Measurements from ENCODE around the gene TRIM65. TPM values are rescaled to one million over a fixed set of nuclear protein-coding genes. Genes with fewer than 3 reads are reported as not detected.

TRIM65 gene
- total and polyA plus RNA-seq, 2 of the 13 experiments (the other 11 are each of a cell fraction or from before 2014, with no cell fraction given): 10.3 to 22.4 TPM

DNA sequence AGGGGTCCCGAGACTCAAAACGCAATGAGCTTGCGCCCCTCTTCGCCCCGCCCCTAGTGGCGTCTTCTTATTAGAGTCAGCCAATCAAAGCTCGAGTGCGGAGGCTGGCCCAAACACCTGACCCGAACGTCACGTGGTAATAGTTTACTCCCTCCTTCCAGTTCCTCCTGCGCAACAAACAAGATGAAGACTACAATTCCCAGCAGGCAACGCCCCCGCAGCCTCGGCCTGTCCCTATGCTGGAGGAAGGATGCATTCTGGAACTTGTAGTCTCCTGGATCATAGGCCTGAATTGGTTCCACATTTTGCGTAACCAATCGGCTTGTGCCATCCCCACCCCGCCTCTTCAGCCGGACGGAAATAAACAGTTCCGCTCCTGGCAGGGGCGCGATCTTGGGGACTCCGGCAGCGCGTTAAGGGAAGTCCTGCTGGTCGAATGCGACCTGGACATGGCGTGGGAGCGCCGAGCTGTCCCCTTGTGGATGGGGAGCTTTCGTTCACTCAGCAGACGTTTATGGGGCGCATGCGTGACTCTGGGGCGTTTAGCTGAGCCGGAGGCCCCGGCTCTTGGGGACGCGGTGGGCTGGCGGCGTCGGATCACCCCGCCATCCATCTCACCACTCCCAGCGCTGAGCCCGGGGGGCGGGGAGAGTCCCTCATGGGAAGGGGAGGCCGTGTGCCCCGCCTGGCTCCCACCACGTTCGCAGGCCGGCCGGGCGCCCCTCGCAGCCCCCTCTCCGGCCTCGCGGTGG lies 41.3 kb downstream of the TRIM65 start, which contains the start of gene WBP2 (continued):
- TF ChIP-seq, protein P1, sequence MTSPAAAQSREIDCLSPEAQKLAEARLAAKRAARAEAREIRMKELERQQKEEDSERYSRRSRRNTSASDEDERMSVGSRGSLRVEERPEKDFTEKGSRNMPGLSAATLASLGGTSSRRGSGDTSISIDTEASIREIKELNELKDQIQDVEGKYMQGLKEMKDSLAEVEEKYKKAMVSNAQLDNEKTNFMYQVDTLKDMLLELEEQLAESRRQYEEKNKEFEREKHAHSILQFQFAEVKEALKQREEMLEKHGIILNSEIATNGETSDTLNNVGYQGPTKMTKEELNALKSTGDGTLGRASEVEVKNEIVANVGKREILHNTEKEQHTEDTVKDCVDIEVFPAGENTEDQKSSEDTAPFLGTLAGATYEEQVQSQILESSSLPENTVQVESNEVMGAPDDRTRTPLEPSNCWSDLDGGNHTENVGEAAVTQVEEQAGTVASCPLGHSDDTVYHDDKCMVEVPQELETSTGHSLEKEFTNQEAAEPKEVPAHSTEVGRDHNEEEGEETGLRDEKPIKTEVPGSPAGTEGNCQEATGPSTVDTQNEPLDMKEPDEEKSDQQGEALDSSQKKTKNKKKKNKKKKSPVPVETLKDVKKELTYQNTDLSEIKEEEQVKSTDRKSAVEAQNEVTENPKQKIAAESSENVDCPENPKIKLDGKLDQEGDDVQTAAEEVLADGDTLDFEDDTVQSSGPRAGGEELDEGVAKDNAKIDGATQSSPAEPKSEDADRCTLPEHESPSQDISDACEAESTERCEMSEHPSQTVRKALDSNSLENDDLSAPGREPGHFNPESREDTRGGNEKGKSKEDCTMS (CRISPR knock-in tag; conservative IDR thresholded peaks at IDR 0.05): no peak
- TF ChIP-seq ZNF235 (CRISPR knock-in tag; IDR thresholded peaks at IDR 0.05; ENCODE audit: borderline replicate concordance): no peak
- TF ChIP-seq SIX4 (CRISPR knock-in tag; IDR thresholded peaks at IDR 0.05): peak; percentile 60; the same call in 1 of the 2 replicates
- peak; percentile 25 for TF ChIP-seq HNRNPK (IDR thresholded peaks at IDR 0.05; ENCODE audit: low read depth, low read length, poor library complexity, severe bottlenecking)
- peak; percentile 86; the same call in 1 of the 2 replicates for TF ChIP-seq KDM5B (CRISPR knock-in tag; IDR thresholded peaks at IDR 0.05; ENCODE audit: borderline replicate concordance)
- TF ChIP-seq HOXA5 (CRISPR knock-in tag; IDR thresholded peaks at IDR 0.05): peak; percentile 90
- TF ChIP-seq, protein P2, sequence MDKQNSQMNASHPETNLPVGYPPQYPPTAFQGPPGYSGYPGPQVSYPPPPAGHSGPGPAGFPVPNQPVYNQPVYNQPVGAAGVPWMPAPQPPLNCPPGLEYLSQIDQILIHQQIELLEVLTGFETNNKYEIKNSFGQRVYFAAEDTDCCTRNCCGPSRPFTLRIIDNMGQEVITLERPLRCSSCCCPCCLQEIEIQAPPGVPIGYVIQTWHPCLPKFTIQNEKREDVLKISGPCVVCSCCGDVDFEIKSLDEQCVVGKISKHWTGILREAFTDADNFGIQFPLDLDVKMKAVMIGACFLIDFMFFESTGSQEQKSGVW (CRISPR knock-in tag; IDR thresholded peaks at IDR 0.05; ENCODE audit: borderline replicate concordance): no peak
- TF ChIP-seq ZBTB7B (CRISPR knock-in tag; IDR thresholded peaks at IDR 0.05): peak; percentile 99; the same call in 1 of the 2 replicates
- TF ChIP-seq RBFOX2 (IDR thresholded peaks at IDR 0.05; ENCODE audit: low read depth, low read length): peak; percentile 98
- TF ChIP-seq JUND (CRISPR knock-in tag; IDR thresholded peaks at IDR 0.05): 0 out of 2 replicates have a peak, but pooled peaks have one; percentile 26
- TF ChIP-seq, protein P3, sequence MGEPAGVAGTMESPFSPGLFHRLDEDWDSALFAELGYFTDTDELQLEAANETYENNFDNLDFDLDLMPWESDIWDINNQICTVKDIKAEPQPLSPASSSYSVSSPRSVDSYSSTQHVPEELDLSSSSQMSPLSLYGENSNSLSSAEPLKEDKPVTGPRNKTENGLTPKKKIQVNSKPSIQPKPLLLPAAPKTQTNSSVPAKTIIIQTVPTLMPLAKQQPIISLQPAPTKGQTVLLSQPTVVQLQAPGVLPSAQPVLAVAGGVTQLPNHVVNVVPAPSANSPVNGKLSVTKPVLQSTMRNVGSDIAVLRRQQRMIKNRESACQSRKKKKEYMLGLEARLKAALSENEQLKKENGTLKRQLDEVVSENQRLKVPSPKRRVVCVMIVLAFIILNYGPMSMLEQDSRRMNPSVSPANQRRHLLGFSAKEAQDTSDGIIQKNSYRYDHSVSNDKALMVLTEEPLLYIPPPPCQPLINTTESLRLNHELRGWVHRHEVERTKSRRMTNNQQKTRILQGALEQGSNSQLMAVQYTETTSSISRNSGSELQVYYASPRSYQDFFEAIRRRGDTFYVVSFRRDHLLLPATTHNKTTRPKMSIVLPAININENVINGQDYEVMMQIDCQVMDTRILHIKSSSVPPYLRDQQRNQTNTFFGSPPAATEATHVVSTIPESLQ (CRISPR knock-in tag; conservative IDR thresholded peaks at IDR 0.05): 0 out of 2 replicates have a peak, but pooled peaks have one; percentile 43
- peak; percentile 65 for TF ChIP-seq ZNF543 (CRISPR knock-in tag; IDR thresholded peaks at IDR 0.05)
- TF ChIP-seq ZFP41 (CRISPR knock-in tag; IDR thresholded peaks at IDR 0.05; ENCODE audit: borderline replicate concordance): no peak
- TF ChIP-seq FOXA1 (IDR thresholded peaks at IDR 0.05): no peak
- TF ChIP-seq FOXA1 (CRISPR knock-in tag; IDR thresholded peaks at IDR 0.05): peak; percentile 72
- peak; percentile 99 for TF ChIP-seq POLR2G (IDR thresholded peaks at IDR 0.05; ENCODE audit: low read depth, low read length)
- TF ChIP-seq FOXK1 (CRISPR knock-in tag; IDR thresholded peaks at IDR 0.05; ENCODE audit: borderline replicate concordance, low read depth): peak; percentile 98
- no peak for TF ChIP-seq RORA (CRISPR knock-in tag; IDR thresholded peaks at IDR 0.05)
- peak; percentile 78 for TF ChIP-seq FOXK2 (IDR thresholded peaks at IDR 0.05)
- no peak for TF ChIP-seq ZNF446 (CRISPR knock-in tag; IDR thresholded peaks at IDR 0.05)
- peak; percentile 93; the same call in 1 of the 2 replicates for TF ChIP-seq ZIK1 (CRISPR knock-in tag; IDR thresholded peaks at IDR 0.05; ENCODE audit: borderline replicate concordance, low read depth)
- TF ChIP-seq, protein P4, sequence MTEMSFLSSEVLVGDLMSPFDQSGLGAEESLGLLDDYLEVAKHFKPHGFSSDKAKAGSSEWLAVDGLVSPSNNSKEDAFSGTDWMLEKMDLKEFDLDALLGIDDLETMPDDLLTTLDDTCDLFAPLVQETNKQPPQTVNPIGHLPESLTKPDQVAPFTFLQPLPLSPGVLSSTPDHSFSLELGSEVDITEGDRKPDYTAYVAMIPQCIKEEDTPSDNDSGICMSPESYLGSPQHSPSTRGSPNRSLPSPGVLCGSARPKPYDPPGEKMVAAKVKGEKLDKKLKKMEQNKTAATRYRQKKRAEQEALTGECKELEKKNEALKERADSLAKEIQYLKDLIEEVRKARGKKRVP (CRISPR knock-in tag; IDR thresholded peaks at IDR 0.05): peak in 1 of 2 experiments; percentile 70; a peak in 2 of 4 replicates
- TF ChIP-seq ZNF160 (CRISPR knock-in tag; IDR thresholded peaks at IDR 0.05): peak; percentile 92
- TF ChIP-seq RARA (CRISPR knock-in tag; IDR thresholded peaks at IDR 0.05): peak; percentile 11; the same call in 1 of the 2 replicates
- TF ChIP-seq ZNF709 (CRISPR knock-in tag; IDR thresholded peaks at IDR 0.05): peak; percentile 76

Data from HepG2 (cell line).